HG02884 (cell line): ENCODE measurements around the gene TUBA3E.
"Not testable (repeated sequence)": the region's sequence is repeated elsewhere in the genome, so short reads cannot be mapped to it uniquely, and the experiment has no call there.

Experiments used
- ATAC-seq: cut with Tn5 transposase; IDR thresholded peaks from one replicate; pipeline ENCODE4 v1.9.1; 2021; ENCODE audit warnings: mild to moderate bottlenecking, moderate library complexity; ENCODE audit not compliant: unreplicated experiment

TUBA3E gene

DNA sequence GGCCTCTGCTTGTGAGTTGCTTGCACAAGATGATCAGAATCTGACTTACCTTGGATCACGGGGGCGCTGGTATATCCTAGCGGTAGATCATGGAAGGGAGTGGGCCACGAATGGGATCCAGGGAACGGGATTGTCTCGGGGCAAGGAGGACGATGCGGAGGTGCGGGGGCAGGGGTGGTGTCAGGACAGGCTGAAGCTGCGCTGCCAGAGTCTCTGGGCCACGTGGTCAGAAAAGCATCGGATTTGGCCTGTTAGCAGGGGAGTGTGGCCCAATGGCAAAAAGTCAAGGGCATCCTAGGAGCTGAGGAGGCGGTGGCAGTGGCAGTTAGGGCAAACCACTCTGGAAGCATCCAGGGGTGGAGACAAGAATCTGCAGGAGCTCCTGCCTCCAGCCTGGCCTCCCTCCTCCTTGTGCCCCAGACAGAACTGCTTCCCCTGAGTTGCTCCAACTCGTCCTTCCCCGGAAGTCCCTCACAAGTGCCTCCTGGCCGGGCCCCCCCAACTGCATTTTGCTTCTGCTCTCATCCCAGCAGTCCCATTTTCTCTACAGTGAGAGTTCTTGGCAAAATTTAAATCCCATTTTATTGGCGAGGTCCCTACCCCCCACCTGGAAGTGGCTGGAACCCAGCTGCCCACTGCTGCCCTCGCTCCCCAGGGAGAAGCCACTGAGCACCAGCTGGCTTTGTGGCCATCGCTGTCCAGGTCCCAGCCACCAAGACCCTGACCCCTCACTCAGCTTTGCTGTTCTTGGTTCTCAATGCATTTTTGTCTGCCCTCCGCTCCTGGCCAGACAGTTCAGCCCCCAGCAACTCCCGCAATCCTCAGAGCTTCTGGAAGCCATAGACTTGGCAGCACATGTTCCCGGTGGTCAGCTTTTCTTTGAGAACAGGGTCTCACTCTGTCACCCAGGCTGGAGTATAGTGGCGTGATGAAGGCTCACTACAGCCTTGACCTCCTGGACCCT, 47.8 kb downstream of the TUBA3E start:
- ATAC-seq: no peak

DNA sequence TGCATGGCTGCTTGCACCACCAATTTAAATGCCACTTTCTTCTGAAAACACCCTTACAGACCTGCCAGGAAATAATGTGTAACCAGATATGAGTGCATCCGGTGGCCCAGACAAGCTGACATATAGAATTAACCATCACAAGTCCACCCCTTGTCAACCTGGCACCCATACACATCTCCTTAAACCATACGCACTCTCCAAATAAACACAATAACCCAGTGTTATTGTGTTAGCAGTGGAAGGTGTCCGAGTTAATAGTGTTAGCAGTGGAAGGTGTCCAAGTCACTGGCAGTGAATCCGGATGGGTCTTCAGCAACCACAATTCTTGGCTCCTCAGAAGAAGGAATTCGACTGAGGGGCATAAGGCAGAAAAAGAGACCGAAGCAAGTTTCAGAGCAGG, 49.7 kb downstream of the TUBA3E start:
- not testable (repeated sequence) for ATAC-seq

DNA sequence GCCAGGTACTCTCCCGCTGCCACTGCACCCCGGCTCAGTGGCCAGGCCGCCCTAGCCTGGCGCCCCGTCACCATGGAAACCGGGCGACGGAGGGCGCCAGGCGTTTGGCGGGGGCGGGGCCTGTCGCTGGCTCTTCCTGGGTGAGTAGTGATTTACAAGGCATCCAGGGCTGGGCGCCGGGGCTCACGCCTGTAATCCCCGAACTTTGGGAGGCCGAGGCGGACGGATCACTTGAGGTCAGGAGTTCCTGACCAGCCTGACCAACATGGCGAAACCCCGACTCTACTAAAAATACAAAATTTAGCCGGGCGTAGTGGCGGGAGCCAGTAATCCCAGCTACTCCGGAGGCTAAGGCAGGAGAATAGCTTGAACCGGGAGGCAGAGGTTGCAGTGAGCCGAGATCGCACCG, 53.2 kb downstream of the TUBA3E start, which contains the start of gene CCDC74B:
Gene CCDC74B (minus strand): TSS at position 107 of the 409 bp plus-strand sequence. CDS start 116 bp downstream, outside the sequence.
- peak; percentile 89 for ATAC-seq

DNA sequence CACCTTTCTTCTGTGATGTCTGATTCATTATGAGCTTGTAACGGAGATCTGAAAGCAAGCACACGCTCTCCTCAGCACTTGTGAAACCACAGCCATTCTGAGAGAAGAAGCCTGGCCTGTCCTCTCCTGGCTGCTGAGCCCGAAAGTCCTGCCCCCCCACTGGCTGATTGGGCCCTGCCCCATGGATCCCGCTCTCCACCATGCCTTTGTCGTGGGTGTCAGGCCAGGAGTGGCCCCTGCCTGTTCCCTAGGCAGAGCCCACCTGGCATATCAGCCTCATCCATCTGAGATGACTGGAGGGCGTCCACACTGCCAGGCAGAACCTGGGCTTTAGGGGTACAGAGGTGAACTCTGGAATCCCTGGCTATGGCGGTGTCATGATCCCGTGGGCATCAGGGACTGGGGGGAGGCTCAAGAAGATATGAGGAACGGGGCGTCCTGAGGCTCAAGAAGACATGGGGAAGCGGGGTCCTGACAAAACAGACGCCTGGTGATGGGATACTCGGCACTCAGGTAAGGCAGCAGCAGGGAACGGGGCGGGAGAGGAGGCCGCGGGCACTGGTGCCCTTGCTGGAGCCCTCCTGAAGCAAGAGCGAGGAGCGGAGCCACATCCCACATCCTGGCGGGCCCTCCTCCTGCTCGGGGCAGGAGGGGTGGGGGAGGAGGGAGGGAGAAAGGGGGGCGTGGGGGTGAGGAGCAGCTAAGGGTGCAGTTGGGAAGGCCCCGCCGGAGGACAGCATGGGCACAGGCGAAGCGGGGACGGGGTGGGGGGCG, 54.8 kb downstream of the TUBA3E start:
- ATAC-seq: not testable (repeated sequence)

DNA sequence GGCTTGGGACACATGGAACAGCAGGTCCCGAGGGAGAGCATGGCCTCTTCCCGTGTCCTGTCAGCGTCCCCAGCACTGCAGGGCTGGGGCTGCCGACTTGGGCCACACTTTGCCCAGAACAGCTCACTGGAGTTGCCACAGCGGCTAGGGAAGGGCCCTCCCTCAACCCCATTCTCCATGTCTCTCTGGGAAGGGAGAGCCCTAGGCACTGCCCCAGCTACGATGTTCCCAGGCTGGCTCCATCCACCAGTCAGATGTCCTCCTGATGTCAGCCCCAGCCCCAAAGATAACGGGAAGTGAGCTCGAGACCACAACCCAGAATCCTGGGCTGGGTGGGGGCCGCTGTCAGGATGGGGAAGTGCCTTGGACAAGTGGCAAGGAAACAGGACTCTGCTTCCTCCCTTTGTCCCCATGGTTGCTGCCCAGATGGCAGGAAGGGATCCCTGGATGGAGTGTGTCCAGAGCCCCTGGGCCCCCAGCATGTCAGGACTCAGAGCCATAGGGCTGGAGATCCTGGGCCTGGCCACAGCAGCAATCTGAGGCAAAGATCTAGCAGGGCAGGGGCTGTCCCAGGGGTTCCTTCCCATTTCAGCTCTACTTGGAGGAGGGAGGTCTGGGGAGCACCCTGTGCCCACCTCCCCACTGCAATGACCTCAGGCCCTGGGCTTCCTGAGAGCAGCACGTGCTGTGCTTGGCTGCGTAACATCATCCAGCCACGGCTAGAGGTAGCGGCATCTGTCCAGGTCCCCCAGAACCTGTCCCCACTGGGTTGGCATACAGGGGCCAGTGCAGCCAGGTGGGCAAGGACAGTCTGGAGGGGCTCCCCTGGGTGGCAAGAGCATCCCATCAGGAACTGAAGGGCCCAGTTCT, 55.6 kb downstream of the TUBA3E start:
- ATAC-seq: not testable (repeated sequence)
